ENCODE results near the gene PHF14. TPM values are rescaled to one million over a fixed set of nuclear protein-coding genes. Genes with fewer than 3 reads are reported as not detected.
"Not testable (repeated sequence)": the region's sequence is repeated elsewhere in the genome, so short reads cannot be mapped to it uniquely, and the experiment has no call there.

The PHF14 gene
- total RNA-seq, 2 donors from 2014 or later = 11.9 to 28.3 TPM

- Histone ChIP-seq H3K27me3 (no peaks in the 10 kb centered on the region), H3K4me3 (no peak overlapping the region), H3K9me3 (no peaks in the 10 kb centered on the region), H3K27ac (no peak overlapping the region), H3K36me3 (replicated peaks in 1 of 2; ENCODE audit: insufficient read depth in 1 of 2, low read depth in 2 of 2) (no peaks in the 10 kb centered on the region), H3K4me1 (peaks cover 14% of the 10 kb centered on the region)
- DNase-seq (no peak), ATAC-seq (no peak)
- 75 to 87% methylated on average over 4 of the region's 4 CpGs for WGBS, 2 donors
- TF ChIP-seq, protein P1, sequence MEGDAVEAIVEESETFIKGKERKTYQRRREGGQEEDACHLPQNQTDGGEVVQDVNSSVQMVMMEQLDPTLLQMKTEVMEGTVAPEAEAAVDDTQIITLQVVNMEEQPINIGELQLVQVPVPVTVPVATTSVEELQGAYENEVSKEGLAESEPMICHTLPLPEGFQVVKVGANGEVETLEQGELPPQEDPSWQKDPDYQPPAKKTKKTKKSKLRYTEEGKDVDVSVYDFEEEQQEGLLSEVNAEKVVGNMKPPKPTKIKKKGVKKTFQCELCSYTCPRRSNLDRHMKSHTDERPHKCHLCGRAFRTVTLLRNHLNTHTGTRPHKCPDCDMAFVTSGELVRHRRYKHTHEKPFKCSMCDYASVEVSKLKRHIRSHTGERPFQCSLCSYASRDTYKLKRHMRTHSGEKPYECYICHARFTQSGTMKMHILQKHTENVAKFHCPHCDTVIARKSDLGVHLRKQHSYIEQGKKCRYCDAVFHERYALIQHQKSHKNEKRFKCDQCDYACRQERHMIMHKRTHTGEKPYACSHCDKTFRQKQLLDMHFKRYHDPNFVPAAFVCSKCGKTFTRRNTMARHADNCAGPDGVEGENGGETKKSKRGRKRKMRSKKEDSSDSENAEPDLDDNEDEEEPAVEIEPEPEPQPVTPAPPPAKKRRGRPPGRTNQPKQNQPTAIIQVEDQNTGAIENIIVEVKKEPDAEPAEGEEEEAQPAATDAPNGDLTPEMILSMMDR (IDR thresholded peaks at IDR 0.05) = no peak
- intact Hi-C loops (cut with DNase I) = no loop called here
Measured at GRCh38 chr7:10977113-10977512, 3.4 kb downstream of the PHF14 start.

GRCh38 chr7:10981317-10981716 is 7.6 kb downstream of the PHF14 start:
- no peak for TF ChIP-seq POLR2A (IDR thresholded peaks at IDR 0.05)
- TF ChIP-seq, protein P1 (IDR thresholded peaks at IDR 0.05) = no peak
- Histone ChIP-seq H3K36me3 (replicated peaks in 1 of 2; ENCODE audit: insufficient read depth in 1 of 2, low read depth in 2 of 2) (peaks cover 0 to 9% of the 10 kb centered on the region in 2 donors), H3K4me1 (no peaks in the 10 kb centered on the region), H3K4me3 (no peak overlapping the region), H3K27me3 (no peaks in the 10 kb centered on the region), H3K27ac (no peak overlapping the region), H3K9me3 (no peaks in the 10 kb centered on the region)
- intact Hi-C loops (cut with DNase I) = no loop called here
- ATAC-seq (no peak), DNase-seq (no peak)
- WGBS, 2 donors = 94 to 96% methylated on average over 3 of the region's 3 CpGs

DNA sequence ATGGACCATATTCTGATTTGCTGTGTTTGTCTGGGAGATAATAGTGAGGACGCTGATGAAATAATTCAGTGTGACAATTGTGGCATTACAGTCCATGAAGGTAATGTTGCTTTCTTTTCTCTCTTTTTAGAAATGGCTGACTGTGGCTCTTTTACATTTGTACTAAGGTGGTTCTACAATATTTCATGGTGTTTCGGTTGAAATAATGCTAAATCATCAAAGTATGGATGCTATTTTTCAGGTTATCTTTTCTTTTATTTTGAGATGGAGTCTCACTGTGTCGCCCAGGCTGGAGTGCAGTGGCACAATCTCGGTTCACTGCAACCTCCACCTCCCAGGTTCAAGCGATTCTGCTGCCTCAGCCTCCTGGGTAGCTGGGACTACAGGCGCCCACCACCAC is 17.1 kb downstream of the PHF14 start:
- H3K27ac ChIP-seq; H3K4me3 ChIP-seq; intact Hi-C loops (cut with DNase I); H3K9me3 ChIP-seq; H3K36me3 ChIP-seq (replicated peaks in 1 of 2; ENCODE audit: insufficient read depth in 1 of 2, low read depth in 2 of 2); H3K27me3 ChIP-seq; H3K4me1 ChIP-seq; DNase-seq; ATAC-seq: not testable (repeated sequence)
- 96 to 97% methylated on average over 6 of the region's 6 CpGs for WGBS, 2 donors

- H3K27ac ChIP-seq; H3K9me3 ChIP-seq; H3K36me3 ChIP-seq (replicated peaks in 1 of 2; ENCODE audit: insufficient read depth in 1 of 2, low read depth in 2 of 2); intact Hi-C loops (cut with DNase I); H3K4me3 ChIP-seq; ATAC-seq; H3K27me3 ChIP-seq; H3K4me1 ChIP-seq; DNase-seq: not testable (repeated sequence)
- WGBS, 2 donors = 97 to 100% methylated on average over 2 to 33 of the region's 34 CpGs
Measured at GRCh38 chr7:10995482-10996166, 22.0 kb downstream of the PHF14 start.

- no peak for DNase-seq
- no peak overlapping the region for H3K4me3 ChIP-seq
- 87 to 89% methylated on average over 4 of the region's 4 CpGs for WGBS, 2 donors
- H3K9me3 ChIP-seq = no peaks in the 10 kb centered on the region
- no peaks in the 10 kb centered on the region for H3K27me3 ChIP-seq
- H3K4me1 ChIP-seq = no peaks in the 10 kb centered on the region
- no peak for ATAC-seq
- no peak overlapping the region for H3K27ac ChIP-seq
- intact Hi-C loops (cut with DNase I) = no loop called here
- TF ChIP-seq POLR2A (IDR thresholded peaks at IDR 0.05) = no peak
- TF ChIP-seq, protein P1 (IDR thresholded peaks at IDR 0.05) = no peak
- no peaks in the 10 kb centered on the region for H3K36me3 ChIP-seq (replicated peaks in 1 of 2; ENCODE audit: insufficient read depth in 1 of 2, low read depth in 2 of 2)
Measured at GRCh38 chr7:10998996-10999757, 25.5 kb downstream of the PHF14 start.

Measured in body of pancreas (tissue), 4 donors.